GM21529 (cell line): ENCODE data around the gene HAPLN1.
A peak's percentile ranks its signal among the peaks of the same experiment; 100 is the strongest.

Experiments used
- ATAC-seq: cut with Tn5 transposase; IDR thresholded peaks from one replicate; pipeline ENCODE4 v1.9.1; 2021; ENCODE audit not compliant: unreplicated experiment

HAPLN1 gene

GRCh38 chr5:83645936-83646335 is 74.7 kb downstream of the HAPLN1 start:
- no peak for ATAC-seq

- no peak for ATAC-seq
These were observed 76.4 kb downstream of the HAPLN1 start for GRCh38 chr5:83644301-83644700.

- ATAC-seq: no peak
These were observed 78.7 kb downstream of the HAPLN1 start for GRCh38 chr5:83641946-83642345.

GRCh38 chr5:83639911-83640310 is 80.7 kb downstream of the HAPLN1 start:
- ATAC-seq: no peak

- ATAC-seq: no peak
These were observed 84.5 kb downstream of the HAPLN1 start for GRCh38 chr5:83636156-83636555.

- ATAC-seq: no peak
These were observed 87.4 kb downstream of the HAPLN1 start for GRCh38 chr5:83633285-83633684.

- ATAC-seq: no peak
These were observed 87.8 kb downstream of the HAPLN1 start for GRCh38 chr5:83632874-83633273.

GRCh38 chr5:83628360-83628759 is 92.3 kb downstream of the HAPLN1 start:
- ATAC-seq: no peak

- ATAC-seq: no peak
These were observed 105.8 kb downstream of the HAPLN1 start for GRCh38 chr5:83614841-83615240.

GRCh38 chr5:83608122-83608521 is 112.5 kb downstream of the HAPLN1 start:
- ATAC-seq: peak; percentile 78

- no peak for ATAC-seq
These were observed 125.4 kb downstream of the HAPLN1 start for GRCh38 chr5:83595217-83595616.

- no peak for ATAC-seq
These were observed 129.7 kb downstream of the HAPLN1 start for GRCh38 chr5:83590966-83591365.

GRCh38 chr5:83589786-83590185 is 130.9 kb downstream of the HAPLN1 start:
- no peak for ATAC-seq
